ENCODE data around the gene AGO1. TPM values are rescaled to one million over a fixed set of nuclear protein-coding genes. Genes with fewer than 3 reads are reported as not detected.
A peak's percentile ranks its signal among the peaks of the same experiment; 100 is the strongest.

The AGO1 gene
- total RNA-seq, 6 experiments from 2014 or later = 24.7 to 30.6 (median 27.4) TPM

- H3K27ac Mint-ChIP-seq = no peak overlapping the region
- no peaks in the 10 kb centered on the region for H3K27me3 Mint-ChIP-seq (ENCODE audit: insufficient read depth)
- DNase-seq = no peak
- peaks cover 19% of the 10 kb centered on the region for H3K36me3 Mint-ChIP-seq (ENCODE audit: low read depth)
- H3K4me1 Mint-ChIP-seq (ENCODE audit: low read depth) = peaks cover 7% of the 10 kb centered on the region
- TF ChIP-seq CTCF (IDR thresholded peaks at IDR 0.05) = no peak
- H3K9me3 Mint-ChIP-seq = no peaks in the 10 kb centered on the region
- no peak overlapping the region for H3K4me3 Mint-ChIP-seq
Observed at GRCh38 chr1:35914717-35915116, 31.7 kb downstream of the AGO1 start.

GRCh38 chr1:35915693-35916092 lies 32.7 kb downstream of the AGO1 start:
- no peak overlapping the region for H3K27ac Mint-ChIP-seq
- no peak for TF ChIP-seq CTCF (IDR thresholded peaks at IDR 0.05)
- peaks cover 29% of the 10 kb centered on the region for H3K36me3 Mint-ChIP-seq (ENCODE audit: low read depth)
- no peaks in the 10 kb centered on the region for H3K9me3 Mint-ChIP-seq
- peaks cover 7% of the 10 kb centered on the region for H3K4me1 Mint-ChIP-seq (ENCODE audit: low read depth)
- no peak overlapping the region for H3K4me3 Mint-ChIP-seq
- DNase-seq = peak; percentile 11
- no peaks in the 10 kb centered on the region for H3K27me3 Mint-ChIP-seq (ENCODE audit: insufficient read depth)

GRCh38 chr1:35923791-35924221 lies 40.8 kb downstream of the AGO1 start:
- Mint-ChIP-seq H3K4me1 (ENCODE audit: low read depth) (peaks cover 10% of the 10 kb centered on the region), H3K27me3 (ENCODE audit: insufficient read depth) (no peaks in the 10 kb centered on the region), H3K4me3 (no peak overlapping the region), H3K36me3 (ENCODE audit: low read depth) (peaks cover 15% of the 10 kb centered on the region), H3K27ac (no peak overlapping the region), H3K9me3 (no peaks in the 10 kb centered on the region)
- no peak for TF ChIP-seq CTCF (IDR thresholded peaks at IDR 0.05)
- DNase-seq = no peak

GRCh38 chr1:35924838-35925237 lies 41.8 kb downstream of the AGO1 start:
- DNase-seq = no peak
- Mint-ChIP-seq H3K27ac (no peak overlapping the region), H3K27me3 (ENCODE audit: insufficient read depth) (no peaks in the 10 kb centered on the region), H3K36me3 (ENCODE audit: low read depth) (peaks cover 11% of the 10 kb centered on the region), H3K4me3 (no peak overlapping the region), H3K4me1 (ENCODE audit: low read depth) (peaks cover 18% of the 10 kb centered on the region), H3K9me3 (no peaks in the 10 kb centered on the region)
- no peak for TF ChIP-seq CTCF (IDR thresholded peaks at IDR 0.05)

- Mint-ChIP-seq H3K27ac (peak overlapping the region; percentile 3; the same call in 1 of the 2 replicates), H3K36me3 (ENCODE audit: low read depth) (peaks cover 2% of the 10 kb centered on the region; the same call in 1 of the 2 replicates), H3K4me1 (ENCODE audit: low read depth) (peaks cover 23% of the 10 kb centered on the region), H3K27me3 (ENCODE audit: insufficient read depth) (no peaks in the 10 kb centered on the region; the same call in 1 of the 2 replicates), H3K4me3 (no peak overlapping the region), H3K9me3 (no peaks in the 10 kb centered on the region)
- TF ChIP-seq CTCF (IDR thresholded peaks at IDR 0.05) = no peak
- DNase-seq = peak; percentile 68
Observed at GRCh38 chr1:35925741-35926140, 42.7 kb downstream of the AGO1 start.

GRCh38 chr1:35927472-35927871 lies 44.5 kb downstream of the AGO1 start:
- no peaks in the 10 kb centered on the region for H3K36me3 Mint-ChIP-seq (ENCODE audit: low read depth)
- H3K27me3 Mint-ChIP-seq (ENCODE audit: insufficient read depth) = no peaks in the 10 kb centered on the region; the same call in 1 of the 2 replicates
- no peak for DNase-seq
- no peaks in the 10 kb centered on the region for H3K9me3 Mint-ChIP-seq
- H3K4me3 Mint-ChIP-seq = no peak overlapping the region
- no peak for TF ChIP-seq CTCF (IDR thresholded peaks at IDR 0.05)
- peaks cover 33% of the 10 kb centered on the region for H3K4me1 Mint-ChIP-seq (ENCODE audit: low read depth)
- H3K27ac Mint-ChIP-seq = no peak overlapping the region

All from HFFc6 (cell line).